ENCODE results near the gene RALGPS1.

Gene RALGPS1

GRCh38 chr9:126935630-126936029 is 21.0 kb downstream of the RALGPS1 start:
- DNase-seq (ENCODE audit: extremely low read depth, low read depth): no peak
- H3K4me3 ChIP-seq (replicated peaks; ENCODE audit: low read depth, low read length): no peak overlapping the region
- TF ChIP-seq CTCF (IDR thresholded peaks at IDR 0.05; ENCODE audit: low read depth, low read length, missing control alignments): no peak

- no peak for TF ChIP-seq CTCF (IDR thresholded peaks at IDR 0.05; ENCODE audit: low read depth, low read length, missing control alignments)
- DNase-seq (ENCODE audit: extremely low read depth, low read depth): no peak
- H3K4me3 ChIP-seq (replicated peaks; ENCODE audit: low read depth, low read length): no peak overlapping the region
Measured at GRCh38 chr9:126937444-126937843, 22.9 kb downstream of the RALGPS1 start.

- no peak for TF ChIP-seq CTCF (IDR thresholded peaks at IDR 0.05; ENCODE audit: low read depth, low read length, missing control alignments)
- DNase-seq (ENCODE audit: extremely low read depth, low read depth): no peak
- H3K4me3 ChIP-seq (replicated peaks; ENCODE audit: low read depth, low read length): no peak overlapping the region
Measured at GRCh38 chr9:126938327-126938726, 23.7 kb downstream of the RALGPS1 start.

- no peak overlapping the region for H3K4me3 ChIP-seq (replicated peaks; ENCODE audit: low read depth, low read length)
- TF ChIP-seq CTCF (IDR thresholded peaks at IDR 0.05; ENCODE audit: low read depth, low read length, missing control alignments): no peak
- no peak for DNase-seq (ENCODE audit: extremely low read depth, low read depth)
Measured at GRCh38 chr9:126939821-126940221, 25.2 kb downstream of the RALGPS1 start.

- TF ChIP-seq CTCF (IDR thresholded peaks at IDR 0.05; ENCODE audit: low read depth, low read length, missing control alignments): no peak
- no peak overlapping the region for H3K4me3 ChIP-seq (replicated peaks; ENCODE audit: low read depth, low read length)
- DNase-seq (ENCODE audit: extremely low read depth, low read depth): no peak
Measured at GRCh38 chr9:126942399-126942798, 27.8 kb downstream of the RALGPS1 start.

GRCh38 chr9:126945682-126946081 is 31.1 kb downstream of the RALGPS1 start:
- no peak for DNase-seq (ENCODE audit: extremely low read depth, low read depth)
- no peak for TF ChIP-seq CTCF (IDR thresholded peaks at IDR 0.05; ENCODE audit: low read depth, low read length, missing control alignments)
- no peak overlapping the region for H3K4me3 ChIP-seq (replicated peaks; ENCODE audit: low read depth, low read length)

- no peak for TF ChIP-seq CTCF (IDR thresholded peaks at IDR 0.05; ENCODE audit: low read depth, low read length, missing control alignments)
- H3K4me3 ChIP-seq (replicated peaks; ENCODE audit: low read depth, low read length): no peak overlapping the region
- no peak for DNase-seq (ENCODE audit: extremely low read depth, low read depth)
Measured at GRCh38 chr9:126947529-126947928, 32.9 kb downstream of the RALGPS1 start.
